HG03342 (cell line): ENCODE measurements around the gene ASAP3.
"Not testable (repeated sequence)": the region's sequence is repeated elsewhere in the genome, so short reads cannot be mapped to it uniquely, and the experiment has no call there.

Source experiments
- ATAC-seq: cut with Tn5 transposase; IDR thresholded peaks from one replicate; pipeline ENCODE4 v1.9.1; 2021; ENCODE audit warnings: mild to moderate bottlenecking, moderate library complexity; ENCODE audit not compliant: unreplicated experiment

ASAP3 gene

GRCh38 chr1:23399229-23399628 lies 84.8 kb downstream of the ASAP3 start:
- ATAC-seq = no peak

- ATAC-seq = no peak
These were observed 86.1 kb downstream of the ASAP3 start for GRCh38 chr1:23397908-23398307.

- ATAC-seq = no peak
These were observed 87.6 kb downstream of the ASAP3 start for GRCh38 chr1:23396380-23396779.

- ATAC-seq = no peak
These were observed 88.1 kb downstream of the ASAP3 start for GRCh38 chr1:23395849-23396248.

GRCh38 chr1:23395154-23395724 lies 88.7 kb downstream of the ASAP3 start:
- no peak for ATAC-seq

- no peak for ATAC-seq
These were observed 89.3 kb downstream of the ASAP3 start for GRCh38 chr1:23394684-23395083.

GRCh38 chr1:23394181-23394580 lies 89.8 kb downstream of the ASAP3 start:
- no peak for ATAC-seq

GRCh38 chr1:23393706-23394105 lies 90.3 kb downstream of the ASAP3 start:
- ATAC-seq = no peak

- no peak for ATAC-seq
These were observed 91.7 kb downstream of the ASAP3 start for GRCh38 chr1:23392125-23392855.

- no peak for ATAC-seq
These were observed 94.1 kb downstream of the ASAP3 start for GRCh38 chr1:23389837-23390321.

- ATAC-seq = no peak
These were observed 96.5 kb downstream of the ASAP3 start for GRCh38 chr1:23387494-23387893.

- ATAC-seq = no peak
These were observed 98.8 kb downstream of the ASAP3 start for GRCh38 chr1:23385119-23385621.

GRCh38 chr1:23384312-23385058 lies 99.5 kb downstream of the ASAP3 start:
- no peak for ATAC-seq

GRCh38 chr1:23383577-23384311 lies 100.2 kb downstream of the ASAP3 start:
- ATAC-seq = no peak

GRCh38 chr1:23381233-23381885 lies 102.6 kb downstream of the ASAP3 start:
- ATAC-seq = no peak

GRCh38 chr1:23380719-23381118 lies 103.3 kb downstream of the ASAP3 start:
- ATAC-seq = no peak

- not testable (repeated sequence) for ATAC-seq
These were observed 103.7 kb downstream of the ASAP3 start for GRCh38 chr1:23380236-23380635.
